Measurements from ENCODE around the gene UBP1. TPM values are rescaled to one million over a fixed set of nuclear protein-coding genes. Genes with fewer than 3 reads are reported as not detected.
"Not testable (repeated sequence)": the region's sequence is repeated elsewhere in the genome, so short reads cannot be mapped to it uniquely, and the experiment has no call there.

UBP1 gene
- total RNA-seq, 1 experiment from 2014 or later, result 68.3 TPM

DNA sequence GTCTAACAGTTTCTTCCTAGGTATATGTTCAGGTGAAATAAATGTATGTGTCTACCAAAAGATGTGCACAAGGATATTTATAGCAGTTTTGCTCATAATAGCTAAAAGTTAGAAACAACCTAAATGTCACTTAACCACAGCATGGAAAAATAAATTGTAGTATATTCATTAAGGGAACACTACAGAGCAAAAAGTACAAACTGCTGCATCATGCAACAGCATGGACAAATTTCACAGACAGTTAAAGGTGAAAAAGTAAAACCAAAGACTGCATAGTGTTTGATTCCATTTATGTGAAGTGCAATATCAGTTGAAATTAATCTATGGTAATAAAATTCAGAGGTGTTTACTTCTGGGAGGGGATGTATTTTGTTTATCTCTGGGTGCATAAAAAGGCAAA lies 100.4 kb downstream of the UBP1 start:
- H3K9me3 Mint-ChIP-seq (ENCODE audit: low read depth, unreplicated experiment), result no peaks in the 10 kb centered on the region
- no peak for DNase-seq

DNA sequence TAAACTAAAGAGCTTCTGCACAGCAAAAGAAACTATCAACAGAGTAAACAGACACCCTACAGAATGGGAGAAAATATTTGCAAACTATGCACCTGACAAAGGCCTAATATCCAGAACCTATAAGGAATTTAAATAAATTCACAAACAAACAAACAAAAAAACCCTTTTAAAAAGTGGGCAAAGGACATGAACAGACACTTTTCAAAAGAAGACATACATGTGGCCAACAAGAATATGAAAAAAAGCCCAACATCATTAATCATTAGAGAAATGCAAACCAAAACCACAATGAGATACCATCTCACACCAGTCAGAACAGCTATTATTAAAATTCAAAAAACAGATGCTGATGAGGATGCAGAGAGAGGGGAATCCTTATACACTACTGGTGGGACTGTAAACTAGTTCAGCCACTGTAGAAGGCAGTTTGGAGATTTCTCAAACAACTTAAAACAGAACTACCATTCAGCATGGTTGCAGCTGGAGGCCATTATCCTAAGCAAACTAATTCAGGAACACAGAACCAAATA lies 101.2 kb downstream of the UBP1 start:
- BruUV-seq (replicated peaks); CTCF ChIA-PET; H3K36me3 Mint-ChIP-seq (ENCODE audit: insufficient read depth, unreplicated experiment); H3K4me1 Mint-ChIP-seq (ENCODE audit: low read depth, unreplicated experiment); DNase-seq; H3K27ac Mint-ChIP-seq (ENCODE audit: unreplicated experiment); H3K27me3 Mint-ChIP-seq (ENCODE audit: unreplicated experiment); H3K9me3 Mint-ChIP-seq (ENCODE audit: low read depth, unreplicated experiment); intact Hi-C loops (cut with micrococcal nuclease; ENCODE audit: unreplicated experiment); H3K4me3 Mint-ChIP-seq (ENCODE audit: low read depth, unreplicated experiment): not testable (repeated sequence)

More for the DNA sequence above, 100.4 kb downstream of the UBP1 start:
- intact Hi-C loops (cut with micrococcal nuclease; ENCODE audit: unreplicated experiment), result no loop called here
- Mint-ChIP-seq H3K4me3 (ENCODE audit: low read depth, unreplicated experiment) (no peak overlapping the region), H3K27me3 (ENCODE audit: unreplicated experiment) (no peaks in the 10 kb centered on the region), H3K4me1 (ENCODE audit: low read depth, unreplicated experiment) (no peaks in the 10 kb centered on the region), H3K27ac (ENCODE audit: unreplicated experiment) (no peak overlapping the region), H3K36me3 (ENCODE audit: insufficient read depth, unreplicated experiment) (peaks cover under 1% of the 10 kb centered on the region)
- CTCF ChIA-PET, result no interaction called here
- TF ChIP-seq, protein P1, sequence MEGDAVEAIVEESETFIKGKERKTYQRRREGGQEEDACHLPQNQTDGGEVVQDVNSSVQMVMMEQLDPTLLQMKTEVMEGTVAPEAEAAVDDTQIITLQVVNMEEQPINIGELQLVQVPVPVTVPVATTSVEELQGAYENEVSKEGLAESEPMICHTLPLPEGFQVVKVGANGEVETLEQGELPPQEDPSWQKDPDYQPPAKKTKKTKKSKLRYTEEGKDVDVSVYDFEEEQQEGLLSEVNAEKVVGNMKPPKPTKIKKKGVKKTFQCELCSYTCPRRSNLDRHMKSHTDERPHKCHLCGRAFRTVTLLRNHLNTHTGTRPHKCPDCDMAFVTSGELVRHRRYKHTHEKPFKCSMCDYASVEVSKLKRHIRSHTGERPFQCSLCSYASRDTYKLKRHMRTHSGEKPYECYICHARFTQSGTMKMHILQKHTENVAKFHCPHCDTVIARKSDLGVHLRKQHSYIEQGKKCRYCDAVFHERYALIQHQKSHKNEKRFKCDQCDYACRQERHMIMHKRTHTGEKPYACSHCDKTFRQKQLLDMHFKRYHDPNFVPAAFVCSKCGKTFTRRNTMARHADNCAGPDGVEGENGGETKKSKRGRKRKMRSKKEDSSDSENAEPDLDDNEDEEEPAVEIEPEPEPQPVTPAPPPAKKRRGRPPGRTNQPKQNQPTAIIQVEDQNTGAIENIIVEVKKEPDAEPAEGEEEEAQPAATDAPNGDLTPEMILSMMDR (IDR thresholded peaks at IDR 0.05; ENCODE audit: unreplicated experiment), result no peak
- BruUV-seq (replicated peaks), result no TSS peak

Other genes starting within 250 kb of the UBP1 start
- 0.21 and 0.93 TPM in 2 replicates for gene SUSD5, start 221.6 kb downstream of the UBP1 start, total RNA-seq (2022)
- 11.5 and 12.6 TPM in 2 replicates for gene FBXL2, start 163.0 kb downstream of the UBP1 start, total RNA-seq (2022)